H7 (cell line): ENCODE results near the gene ACYP2. TPM values are rescaled to one million over a fixed set of nuclear protein-coding genes. Genes with fewer than 3 reads are reported as not detected.
"Not testable (repeated sequence)": the region's sequence is repeated elsewhere in the genome, so short reads cannot be mapped to it uniquely, and the experiment has no call there.

Experiments
- DNase-seq: peaks from one replicate; pipeline ENCODE4 v3.0.0; 2012
- H3K27me3 ChIP-seq: 2 replicates; pipeline ENCODE4 v1.6.0; 2011; ENCODE audit warnings: mild to moderate bottlenecking, low read length; ENCODE audit not compliant: control insufficient read depth, insufficient read depth
- H3K36me3 ChIP-seq: replicated peaks from 2 replicates; pipeline ENCODE4 v1.5.1; 2011; ENCODE audit warnings: low read length; ENCODE audit not compliant: control insufficient read depth, insufficient read depth
- H3K4me3 ChIP-seq: 2 replicates; pipeline ENCODE4 v1.5.1; 2011; ENCODE audit warnings: low read depth, mild to moderate bottlenecking, control low read depth, low read length, moderate library complexity; ENCODE audit not compliant: insufficient read depth
- total RNA-seq: library from RNA; depleted of rRNA; stranded (reverse); fragments of >200 nt; shearing (Covaris generic); gene quantifications from 2 replicates; pipeline ENCODE4 v1.2.3, GENCODE V29; 2014

Gene ACYP2
- total RNA-seq, 1 experiment from 2014 or later: 5.2 TPM

DNA sequence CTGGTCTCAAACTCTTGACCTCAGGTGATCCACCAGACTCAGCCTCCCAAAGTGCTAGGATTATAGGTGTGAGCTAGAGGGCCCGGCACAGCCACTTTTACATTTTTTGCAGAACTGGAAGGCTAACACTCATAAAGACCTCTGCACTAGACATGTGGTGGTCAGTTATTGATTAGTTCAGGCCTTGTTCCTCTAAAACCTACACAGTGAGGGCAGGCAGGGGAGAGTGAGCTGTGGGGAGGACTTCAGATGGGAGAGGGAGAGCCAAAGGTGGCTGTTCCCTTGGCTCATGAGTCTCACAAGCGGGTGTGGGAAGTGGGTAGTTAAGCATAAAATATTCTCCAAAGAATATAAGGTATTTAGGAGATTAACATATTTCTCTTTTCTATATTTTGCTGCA is 29.3 kb upstream of the ACYP2 start:
- Histone ChIP-seq H3K27me3 (no peaks in the 10 kb centered on the region), H3K36me3 (no peaks in the 10 kb centered on the region), H3K4me3 (no peak overlapping the region)
- DNase-seq: no peak

DNA sequence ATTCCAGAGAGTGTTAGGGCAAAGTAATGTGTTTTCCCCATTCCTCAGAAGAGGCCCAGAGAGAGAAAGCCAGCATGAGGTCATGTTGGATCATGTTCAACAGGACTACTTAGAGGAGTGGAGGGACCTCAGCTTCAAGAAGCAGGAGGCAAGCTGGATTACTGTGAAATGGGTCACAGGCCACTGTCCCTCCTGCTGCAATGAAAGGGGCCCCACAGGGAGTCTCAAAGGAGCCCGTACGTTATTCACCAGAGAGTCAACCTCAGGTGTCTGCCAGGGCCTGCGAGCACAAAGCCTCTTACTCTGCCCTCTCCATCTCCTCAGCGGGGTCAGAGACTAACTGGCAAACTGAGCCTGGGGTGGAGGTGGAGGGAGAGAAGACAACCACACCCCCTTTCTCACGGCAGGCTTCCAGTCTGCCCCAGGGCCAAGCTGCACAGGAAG is 27.2 kb upstream of the ACYP2 start:
- no peaks in the 10 kb centered on the region for H3K27me3 ChIP-seq
- no peak overlapping the region for H3K4me3 ChIP-seq
- no peaks in the 10 kb centered on the region for H3K36me3 ChIP-seq
- DNase-seq: no peak

DNA sequence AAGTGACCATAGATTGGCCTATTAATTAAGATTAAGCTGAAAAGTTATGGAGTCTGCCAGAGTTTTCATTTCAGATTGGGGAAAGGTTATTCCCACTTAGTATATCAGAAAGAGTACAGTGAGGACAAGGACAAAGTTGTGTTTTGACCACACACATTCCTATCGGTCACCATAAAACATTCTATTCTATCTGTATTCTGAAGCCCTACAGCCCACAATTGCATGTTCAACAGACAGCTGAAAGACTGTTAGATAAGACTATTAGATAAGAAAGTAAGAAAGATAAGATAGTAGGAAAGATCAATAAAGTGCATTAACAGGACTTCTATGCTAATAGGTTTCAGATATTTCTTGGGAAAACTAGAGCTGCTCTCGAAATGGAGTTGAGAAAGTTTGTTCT is 26.7 kb upstream of the ACYP2 start:
- Histone ChIP-seq H3K36me3 (no peaks in the 10 kb centered on the region), H3K27me3 (no peaks in the 10 kb centered on the region), H3K4me3 (no peak overlapping the region)
- DNase-seq: no peak

DNA sequence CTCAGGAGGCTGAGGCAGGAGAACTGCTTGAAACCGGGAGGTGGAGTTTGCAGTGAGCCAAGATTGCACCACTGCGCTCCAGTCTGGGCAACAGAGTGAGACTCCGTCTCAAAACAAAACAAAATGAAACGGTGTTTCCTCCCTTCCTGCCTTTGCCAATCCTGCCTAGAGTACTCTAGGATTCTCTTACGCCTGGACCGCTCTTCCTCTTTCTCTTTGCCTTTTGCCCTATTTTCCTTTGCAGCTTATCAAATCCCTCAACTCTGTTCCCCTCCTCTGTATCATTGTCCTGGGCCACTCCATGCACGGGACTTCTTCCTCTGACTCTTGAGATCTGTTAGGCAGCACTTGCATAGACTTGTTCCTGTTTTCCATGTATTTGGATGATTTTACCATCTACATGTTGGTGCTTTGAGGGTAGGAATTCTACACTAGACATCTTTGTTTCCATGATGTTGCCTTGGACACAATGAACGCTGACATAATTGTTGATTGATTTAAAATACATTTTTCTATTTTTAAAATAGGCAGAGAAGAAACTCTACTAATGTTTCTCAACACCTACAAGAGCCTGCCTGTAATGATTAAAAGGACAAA is 24.8 kb upstream of the ACYP2 start:
- no peak overlapping the region for H3K4me3 ChIP-seq
- DNase-seq: no peak

DNA sequence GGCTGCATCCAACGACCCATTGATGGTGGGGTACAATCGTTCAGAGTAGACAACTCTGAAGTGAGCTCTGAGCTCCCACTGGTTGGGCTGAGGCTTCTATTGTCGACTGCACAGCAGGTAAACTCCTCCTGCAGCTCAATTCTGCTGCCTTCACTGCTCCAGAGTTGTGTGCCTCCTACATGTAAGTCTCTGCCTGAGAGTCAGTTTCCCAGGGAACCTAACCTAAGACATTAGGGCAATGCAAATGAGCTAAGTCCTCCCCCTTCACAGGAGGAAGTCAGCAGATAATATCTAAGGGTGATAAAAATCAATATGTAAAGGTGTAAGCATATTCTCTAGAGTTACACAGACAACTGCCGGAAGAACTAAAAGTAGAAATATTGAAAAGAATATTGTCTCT is 22.5 kb upstream of the ACYP2 start:
- DNase-seq: peak; percentile 46

More for the DNA sequence above, 24.8 kb upstream of the ACYP2 start:
- Histone ChIP-seq H3K36me3 (no peaks in the 10 kb centered on the region), H3K27me3 (no peaks in the 10 kb centered on the region)

DNA sequence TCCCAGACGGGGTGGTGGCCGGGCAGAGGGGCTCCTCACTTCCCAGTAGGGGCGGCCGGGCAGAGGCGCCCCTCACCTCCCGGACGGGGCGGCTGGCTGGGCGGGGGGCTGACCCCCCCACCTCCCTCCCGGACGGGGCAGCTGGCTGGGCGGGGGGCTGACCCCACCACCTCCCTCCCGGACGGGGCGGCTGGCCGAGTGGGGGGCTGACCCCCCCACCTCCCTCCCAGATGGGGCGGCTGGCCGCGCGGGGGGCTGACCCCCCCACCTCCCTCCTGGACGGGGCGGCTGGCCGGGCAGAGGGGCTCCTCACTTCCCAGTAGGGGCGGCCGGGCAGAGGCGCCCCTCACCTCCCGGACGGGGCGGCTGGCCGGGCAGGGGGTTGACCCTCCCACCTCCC is 20.0 kb upstream of the ACYP2 start:
- not testable (repeated sequence) for H3K36me3 ChIP-seq, H3K4me3 ChIP-seq, H3K27me3 ChIP-seq, DNase-seq

More for the DNA sequence above, 22.5 kb upstream of the ACYP2 start:
- no peaks in the 10 kb centered on the region for H3K36me3 ChIP-seq
- H3K27me3 ChIP-seq: no peaks in the 10 kb centered on the region
- no peak overlapping the region for H3K4me3 ChIP-seq

DNA sequence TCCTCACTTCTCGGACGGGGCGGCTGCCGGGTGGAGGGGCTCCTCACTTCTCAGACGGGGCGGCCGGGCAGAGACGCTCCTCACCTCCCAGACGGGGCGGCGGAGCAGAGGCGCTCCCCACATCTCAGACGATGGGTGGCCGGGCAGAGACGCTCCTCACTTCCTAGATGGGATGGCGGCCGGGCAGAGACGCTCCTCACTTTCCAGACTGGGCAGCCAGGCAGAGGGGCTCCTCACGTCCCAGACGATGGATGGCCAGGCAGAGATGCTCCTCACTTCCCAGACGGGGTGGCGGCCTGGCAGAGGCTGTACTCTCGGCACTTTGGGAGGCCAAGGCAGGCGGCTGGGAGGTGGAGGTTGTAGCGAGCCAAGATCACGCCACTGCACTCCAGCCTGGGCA is 19.3 kb upstream of the ACYP2 start:
- DNase-seq, H3K36me3 ChIP-seq, H3K4me3 ChIP-seq, H3K27me3 ChIP-seq: not testable (repeated sequence)

DNA sequence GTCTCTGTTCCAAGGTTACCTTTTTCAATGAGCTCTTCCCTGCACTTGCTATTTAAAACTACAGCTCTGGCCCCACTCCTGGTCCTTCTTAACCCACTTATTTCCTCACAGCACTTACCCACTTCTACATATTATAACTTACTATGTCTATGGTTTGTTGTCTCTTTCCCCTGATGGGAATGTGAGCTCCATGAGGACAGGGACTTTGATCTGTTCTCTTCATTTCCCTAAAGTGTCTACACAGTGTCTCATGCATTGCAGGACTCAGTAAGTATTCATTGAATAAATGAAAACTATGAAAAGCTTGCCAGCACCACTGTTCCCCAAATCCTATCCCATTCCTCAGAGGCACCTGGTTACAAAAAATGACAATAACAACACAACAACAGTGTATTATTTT is 18.3 kb upstream of the ACYP2 start:
- no peaks in the 10 kb centered on the region for H3K36me3 ChIP-seq
- DNase-seq: no peak
- H3K4me3 ChIP-seq: no peak overlapping the region
- H3K27me3 ChIP-seq: no peaks in the 10 kb centered on the region

DNA sequence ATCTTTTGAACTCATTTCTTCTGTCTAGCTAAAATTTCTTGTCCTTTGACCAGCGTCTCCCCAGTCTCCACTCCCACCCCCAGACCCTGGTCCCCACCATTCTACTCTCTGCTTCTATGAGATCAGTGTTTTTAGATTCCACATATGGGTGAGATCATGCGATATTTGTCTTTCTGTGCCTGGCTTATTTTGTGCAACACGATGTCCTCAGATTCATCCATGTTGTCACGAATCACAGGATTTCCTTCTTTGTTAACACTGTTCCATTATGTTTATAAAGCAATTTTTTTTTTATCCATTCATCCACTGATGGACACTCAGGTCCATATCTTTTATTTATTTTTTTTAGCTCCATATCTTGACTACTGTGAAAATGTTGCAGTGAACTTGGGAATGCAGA is 16.0 kb upstream of the ACYP2 start:
- no peaks in the 10 kb centered on the region for H3K27me3 ChIP-seq
- H3K36me3 ChIP-seq: no peaks in the 10 kb centered on the region
- H3K4me3 ChIP-seq: no peak overlapping the region
- no peak for DNase-seq

DNA sequence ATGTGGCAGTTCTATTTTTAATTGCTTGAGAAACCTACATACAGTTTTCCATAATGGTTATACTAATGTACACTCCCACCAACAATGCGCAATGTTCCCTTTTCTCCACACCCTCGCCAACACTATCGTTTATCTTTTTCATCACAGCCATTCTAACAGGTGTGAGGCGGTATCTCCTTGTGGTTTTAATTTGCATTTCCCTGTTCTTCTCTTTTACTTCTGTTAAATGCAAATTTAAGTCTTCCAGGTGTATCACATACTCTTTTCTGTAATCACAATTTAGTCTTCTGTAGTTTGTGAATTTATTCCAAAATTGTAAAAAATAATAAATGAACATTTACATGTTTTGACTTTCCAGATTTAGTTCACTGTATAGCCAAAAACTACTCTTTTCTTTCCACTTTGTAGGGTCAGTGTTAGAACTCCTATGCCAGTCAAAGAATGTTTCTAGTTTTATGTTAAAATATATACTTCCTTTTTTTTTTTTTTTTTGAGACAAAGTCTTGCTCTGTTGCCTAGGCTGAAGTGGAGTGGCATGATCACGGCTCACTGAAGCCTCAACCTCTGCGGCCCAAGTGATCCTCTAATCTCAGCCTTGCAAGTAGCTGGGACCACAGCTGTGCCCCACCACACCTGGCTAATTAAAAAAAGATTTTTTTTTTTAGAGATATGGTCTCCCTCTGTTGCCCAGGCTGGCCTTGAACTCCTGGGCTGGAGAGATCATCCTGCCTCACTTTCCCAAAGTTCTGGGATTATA is 15.4 kb upstream of the ACYP2 start:
- no peaks in the 10 kb centered on the region for H3K36me3 ChIP-seq
- no peak for DNase-seq
- H3K4me3 ChIP-seq: no peak overlapping the region
- no peaks in the 10 kb centered on the region for H3K27me3 ChIP-seq

DNA sequence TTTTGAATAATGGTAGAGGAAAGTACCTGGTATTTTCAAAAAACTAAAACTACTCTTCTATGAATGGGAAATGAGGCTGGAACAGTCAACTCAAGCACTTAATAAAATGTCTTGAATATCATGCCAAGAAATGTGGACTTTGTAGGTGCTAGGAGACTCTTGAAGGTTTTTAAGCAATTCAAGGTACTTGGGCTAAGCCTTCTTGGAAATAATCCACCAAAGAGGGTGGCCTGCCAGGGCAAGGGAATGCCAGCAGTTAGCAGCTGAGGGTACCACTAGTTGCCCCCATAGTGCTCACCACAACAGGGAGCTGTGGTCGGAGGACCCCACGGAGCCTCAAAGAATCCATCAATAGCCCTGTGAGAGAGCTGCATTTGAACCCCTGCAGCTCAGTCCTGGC is 14.6 kb upstream of the ACYP2 start:
- Histone ChIP-seq H3K27me3 (no peaks in the 10 kb centered on the region), H3K36me3 (no peaks in the 10 kb centered on the region), H3K4me3 (no peak overlapping the region)
- no peak for DNase-seq

DNA sequence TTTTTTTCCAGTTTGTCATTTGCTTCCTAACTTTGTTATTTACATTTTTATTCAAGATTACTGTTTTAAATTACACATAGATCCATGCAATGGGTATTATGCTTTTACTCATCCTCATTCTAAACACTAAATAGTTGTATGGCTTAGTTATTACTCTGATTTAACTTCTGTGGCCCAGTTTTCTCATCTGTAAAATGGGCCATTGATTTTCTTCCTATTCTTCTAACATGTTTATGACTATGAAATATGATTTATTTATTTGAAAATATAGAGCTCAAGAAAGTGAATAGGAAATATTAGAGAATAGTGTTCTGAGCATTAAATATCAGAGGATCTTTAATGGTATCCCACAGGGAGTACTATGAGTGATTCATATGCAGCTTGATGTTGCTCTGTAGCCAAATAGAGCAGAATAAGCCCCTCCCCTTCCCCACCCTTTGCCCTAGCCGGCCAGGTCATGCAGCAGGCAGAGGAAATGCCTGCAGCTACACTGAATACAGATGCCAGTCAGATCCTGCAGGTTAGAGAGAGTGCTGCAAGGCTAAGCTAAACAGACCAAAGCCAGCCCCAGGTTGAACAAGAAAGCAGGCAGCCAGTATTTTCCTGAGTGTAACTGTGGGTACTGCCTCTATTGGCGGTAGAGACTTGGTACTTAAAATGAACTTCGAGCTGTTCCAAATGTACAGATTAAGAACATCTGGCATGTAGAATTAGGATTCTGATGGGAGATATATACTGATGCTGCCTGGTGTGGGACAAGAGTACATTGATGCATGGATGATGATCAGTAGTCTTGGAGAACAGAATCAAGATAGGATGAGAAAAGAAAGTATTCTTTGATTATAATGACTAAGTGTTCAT is 11.7 kb upstream of the ACYP2 start:
- DNase-seq: peak; percentile 62
- H3K27me3 ChIP-seq: no peaks in the 10 kb centered on the region

DNA sequence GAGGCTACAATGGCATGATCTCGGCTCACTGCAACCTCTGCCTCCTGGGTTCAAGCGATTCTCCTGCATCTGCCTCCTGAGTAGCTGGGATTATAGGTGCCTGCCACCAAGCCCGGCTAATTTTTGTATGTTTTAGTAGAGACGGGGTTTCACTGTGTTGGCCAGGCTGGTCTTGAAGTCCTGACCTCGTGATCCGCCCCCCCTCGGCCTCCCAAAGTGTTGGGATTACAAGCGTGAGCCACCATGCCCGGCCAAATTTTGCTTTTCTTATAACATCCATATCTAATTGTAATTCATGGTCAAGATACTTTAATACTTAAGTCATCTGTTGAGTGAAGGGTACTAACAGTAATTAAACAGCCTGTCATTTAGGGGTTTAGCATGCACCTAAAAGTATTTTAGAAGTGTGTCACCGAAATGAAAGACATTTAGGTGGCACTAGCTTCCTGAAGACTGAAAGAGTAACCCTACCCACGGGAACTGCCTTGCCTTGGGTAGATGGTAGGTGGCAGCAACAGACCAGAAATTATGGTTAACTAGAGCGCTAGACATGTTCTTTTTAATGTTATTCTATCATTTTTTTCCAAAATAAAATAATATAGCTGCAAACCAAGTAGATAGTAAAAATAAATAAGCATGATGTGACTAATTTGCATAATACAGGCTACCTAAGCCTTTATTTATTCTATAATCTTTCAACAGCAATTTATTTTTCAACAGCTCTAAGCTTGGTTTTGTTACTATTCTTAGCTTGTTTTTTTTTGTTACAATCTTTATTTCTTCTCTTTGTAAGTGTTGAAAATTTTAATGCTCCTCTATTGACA is 8.6 kb upstream of the ACYP2 start:
- Histone ChIP-seq H3K4me3 (no peak overlapping the region), H3K36me3 (no peaks in the 10 kb centered on the region), H3K27me3 (no peaks in the 10 kb centered on the region)
- DNase-seq: peak; percentile 54

More for the DNA sequence above, 11.7 kb upstream of the ACYP2 start:
- no peaks in the 10 kb centered on the region for H3K36me3 ChIP-seq
- no peak overlapping the region for H3K4me3 ChIP-seq

DNA sequence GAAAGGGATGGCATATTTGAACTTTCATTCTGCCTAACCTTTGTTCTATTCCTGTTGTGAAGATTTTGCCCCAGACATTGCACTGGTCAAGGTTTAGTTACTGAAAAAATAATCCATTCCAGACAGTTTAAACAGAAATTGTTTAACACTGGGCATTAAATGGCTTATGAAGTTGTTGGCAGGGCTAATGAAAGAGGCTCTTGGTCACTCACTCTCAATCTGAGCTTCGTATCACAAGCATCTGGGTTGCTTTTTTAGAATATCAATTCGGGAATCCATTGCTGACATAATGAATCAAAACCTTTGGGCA is 8.0 kb upstream of the ACYP2 start:
- Histone ChIP-seq H3K4me3 (no peak overlapping the region), H3K36me3 (no peaks in the 10 kb centered on the region), H3K27me3 (no peaks in the 10 kb centered on the region)
- no peak for DNase-seq
